ENCODE results near the gene ZFHX3.

ZFHX3 gene

DNA sequence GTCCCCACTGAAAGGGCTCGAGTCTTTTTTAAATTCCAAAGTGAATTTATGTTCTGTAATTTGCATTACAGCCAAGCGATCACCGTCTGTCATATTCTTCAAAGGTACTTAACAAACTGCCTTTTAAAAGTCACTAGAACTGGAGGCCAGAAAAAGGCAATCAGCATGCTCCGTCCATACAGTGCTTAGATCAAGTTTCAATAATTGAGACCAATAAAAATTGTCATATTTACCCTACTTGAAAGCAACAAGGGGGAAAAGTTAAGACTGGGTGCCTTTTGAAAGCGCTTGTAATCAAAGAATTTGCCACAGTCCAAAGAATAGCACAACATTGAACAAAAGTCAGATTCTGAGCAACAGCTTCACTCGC lies 9.0 kb upstream of the ZFHX3 start:
- DNase-seq (ENCODE audit: low read depth): no peak
- in situ Hi-C loops (cut with HindIII; ENCODE audit: low sequenced_read_pairs): no loop called here
- TF ChIP-seq, protein P1, sequence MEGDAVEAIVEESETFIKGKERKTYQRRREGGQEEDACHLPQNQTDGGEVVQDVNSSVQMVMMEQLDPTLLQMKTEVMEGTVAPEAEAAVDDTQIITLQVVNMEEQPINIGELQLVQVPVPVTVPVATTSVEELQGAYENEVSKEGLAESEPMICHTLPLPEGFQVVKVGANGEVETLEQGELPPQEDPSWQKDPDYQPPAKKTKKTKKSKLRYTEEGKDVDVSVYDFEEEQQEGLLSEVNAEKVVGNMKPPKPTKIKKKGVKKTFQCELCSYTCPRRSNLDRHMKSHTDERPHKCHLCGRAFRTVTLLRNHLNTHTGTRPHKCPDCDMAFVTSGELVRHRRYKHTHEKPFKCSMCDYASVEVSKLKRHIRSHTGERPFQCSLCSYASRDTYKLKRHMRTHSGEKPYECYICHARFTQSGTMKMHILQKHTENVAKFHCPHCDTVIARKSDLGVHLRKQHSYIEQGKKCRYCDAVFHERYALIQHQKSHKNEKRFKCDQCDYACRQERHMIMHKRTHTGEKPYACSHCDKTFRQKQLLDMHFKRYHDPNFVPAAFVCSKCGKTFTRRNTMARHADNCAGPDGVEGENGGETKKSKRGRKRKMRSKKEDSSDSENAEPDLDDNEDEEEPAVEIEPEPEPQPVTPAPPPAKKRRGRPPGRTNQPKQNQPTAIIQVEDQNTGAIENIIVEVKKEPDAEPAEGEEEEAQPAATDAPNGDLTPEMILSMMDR (IDR thresholded peaks at IDR 0.05; ENCODE audit: low read depth, low read length, missing control alignments): no peak
- H3K4me3 ChIP-seq (ENCODE audit: low read depth, low read length): peak overlapping the region; percentile 64

DNA sequence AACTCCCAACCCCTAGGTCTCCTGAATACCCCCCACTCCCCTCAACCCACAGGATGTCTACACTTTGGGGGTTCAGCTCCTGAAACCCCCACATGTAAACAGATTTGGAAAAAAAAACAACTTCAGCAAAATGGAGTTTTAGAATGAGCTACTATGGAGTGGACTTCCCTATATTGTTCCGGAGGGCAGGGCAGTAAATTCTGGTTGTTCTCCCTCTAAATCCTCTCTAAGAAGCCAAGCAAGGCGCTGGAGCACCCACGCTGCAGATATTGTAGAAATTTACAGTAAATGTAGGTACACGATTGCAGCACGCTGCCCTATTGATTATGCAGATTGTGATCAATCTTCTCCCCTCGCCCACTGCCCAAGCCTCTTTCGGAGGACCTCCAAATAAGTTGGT lies 8.5 kb upstream of the ZFHX3 start:
- no peak for DNase-seq (ENCODE audit: low read depth)
- TF ChIP-seq, protein P1 (IDR thresholded peaks at IDR 0.05; ENCODE audit: low read depth, low read length, missing control alignments): no peak
- in situ Hi-C loops (cut with HindIII; ENCODE audit: low sequenced_read_pairs): no loop called here
- peak overlapping the region; percentile 64 for H3K4me3 ChIP-seq (ENCODE audit: low read depth, low read length)

DNA sequence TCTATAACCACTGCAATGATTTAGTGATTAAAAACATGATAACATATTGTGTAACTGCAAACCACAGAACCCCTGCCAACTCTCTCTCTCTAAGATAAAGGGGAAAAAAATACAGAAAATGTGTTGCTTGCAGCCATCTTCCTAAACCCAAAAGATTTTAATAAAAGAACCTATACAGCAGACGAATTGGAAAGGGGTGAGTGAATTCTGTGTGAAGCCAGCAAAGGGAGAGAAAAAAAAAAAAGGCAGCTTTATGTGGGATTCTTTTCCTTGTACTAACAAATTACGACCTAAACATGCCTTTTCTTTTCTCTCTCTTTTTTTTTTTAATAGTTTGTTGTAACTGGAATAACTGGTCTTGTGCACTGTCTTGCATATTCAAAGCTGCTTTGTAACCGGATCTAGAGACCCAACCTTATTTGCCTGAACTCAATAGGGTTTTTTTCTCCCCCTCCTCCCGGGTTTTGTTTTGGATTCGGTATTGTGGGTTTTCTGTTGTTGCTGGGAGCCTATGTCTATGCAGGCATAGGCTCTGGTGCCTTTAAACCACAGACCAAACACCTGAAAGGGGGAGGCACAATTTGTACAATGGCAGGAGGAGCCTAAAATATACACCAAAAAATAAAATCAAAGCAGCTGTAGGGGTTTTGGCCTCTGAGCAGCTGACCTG lies 7.0 kb upstream of the ZFHX3 start:
- in situ Hi-C loops (cut with HindIII; ENCODE audit: low sequenced_read_pairs): no loop called here
- DNase-seq (ENCODE audit: low read depth): no peak
- TF ChIP-seq, protein P1 (IDR thresholded peaks at IDR 0.05; ENCODE audit: low read depth, low read length, missing control alignments): no peak
- no peak overlapping the region for H3K4me3 ChIP-seq (ENCODE audit: low read depth, low read length)

DNA sequence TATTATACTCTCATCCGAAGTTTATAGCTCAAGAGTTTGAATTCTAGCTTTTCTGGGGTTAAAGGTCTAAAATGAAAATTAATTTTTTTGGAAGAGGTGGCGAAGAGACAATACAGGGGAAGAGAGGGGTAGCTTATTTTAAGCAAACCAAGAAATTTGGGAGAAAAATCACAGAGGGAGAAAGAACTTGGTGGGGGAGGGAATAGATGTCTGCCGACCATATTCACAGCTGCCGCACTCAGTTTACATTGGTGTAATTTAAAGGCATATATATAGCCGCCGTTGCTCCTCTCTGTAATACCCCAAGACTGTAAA lies 6.5 kb upstream of the ZFHX3 start:
- DNase-seq (ENCODE audit: low read depth): no peak
- in situ Hi-C loops (cut with HindIII; ENCODE audit: low sequenced_read_pairs): no loop called here
- H3K4me3 ChIP-seq (ENCODE audit: low read depth, low read length): no peak overlapping the region
- TF ChIP-seq, protein P1 (IDR thresholded peaks at IDR 0.05; ENCODE audit: low read depth, low read length, missing control alignments): no peak

DNA sequence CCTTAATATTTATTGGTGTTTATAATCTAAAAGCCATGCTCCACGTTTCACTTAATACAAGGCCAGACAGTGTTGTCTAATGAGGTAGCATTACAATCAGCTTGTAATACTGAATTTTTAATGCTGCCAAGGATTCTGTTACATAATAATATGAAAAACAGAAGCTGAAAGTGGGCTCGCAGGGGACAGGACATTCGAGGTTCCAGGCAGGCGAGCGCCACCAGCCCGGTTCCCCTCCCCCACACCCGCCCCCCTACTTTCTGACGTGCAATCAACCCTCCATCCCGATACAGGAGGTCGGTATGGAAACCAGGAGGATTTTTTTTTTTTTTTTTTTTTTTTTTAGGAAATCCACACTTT lies 6.2 kb upstream of the ZFHX3 start:
- no peak overlapping the region for H3K4me3 ChIP-seq (ENCODE audit: low read depth, low read length)
- in situ Hi-C loops (cut with HindIII; ENCODE audit: low sequenced_read_pairs): no loop called here

DNA sequence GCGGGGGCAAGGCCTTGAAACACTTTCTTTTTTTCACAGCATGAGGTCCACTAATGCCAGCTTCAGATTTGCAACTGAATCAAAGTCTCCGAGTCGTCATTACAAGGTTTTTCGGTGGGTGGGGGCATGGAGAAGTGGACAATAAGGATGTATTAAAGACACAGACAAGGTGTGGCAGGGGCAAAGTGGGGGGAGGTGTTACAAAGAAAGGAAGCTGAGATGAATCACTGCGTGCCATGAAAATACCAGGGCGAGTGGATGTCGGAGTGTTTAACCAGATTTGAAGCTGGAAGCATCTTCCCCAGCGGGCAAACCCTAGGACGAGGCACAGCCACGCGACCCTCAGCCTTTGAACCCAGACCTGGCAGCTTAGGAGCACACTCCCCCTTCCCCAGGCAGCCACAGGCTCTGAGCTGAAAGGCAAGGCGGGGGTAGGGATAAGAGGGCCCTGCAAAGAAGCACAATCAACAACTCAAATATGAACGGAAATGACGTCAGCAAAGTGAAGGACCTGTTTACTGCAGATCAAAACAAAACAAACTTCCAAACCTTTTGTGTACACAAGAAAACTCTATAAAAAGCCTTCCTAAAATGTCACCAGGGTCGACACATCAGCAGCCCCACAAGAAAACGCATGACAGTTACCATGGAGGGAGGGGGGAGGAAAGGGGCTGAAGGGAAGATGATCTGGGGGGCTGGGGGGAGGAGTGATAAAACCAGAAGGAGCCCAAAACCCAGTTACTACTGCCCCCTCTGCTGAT lies 5.6 kb upstream of the ZFHX3 start:
- TF ChIP-seq, protein P1 (IDR thresholded peaks at IDR 0.05; ENCODE audit: low read depth, low read length, missing control alignments): no peak
- no peak overlapping the region for H3K4me3 ChIP-seq (ENCODE audit: low read depth, low read length)
- in situ Hi-C loops (cut with HindIII; ENCODE audit: low sequenced_read_pairs): no loop called here
- DNase-seq (ENCODE audit: low read depth): no peak

More for the DNA sequence above, 6.2 kb upstream of the ZFHX3 start:
- no peak for DNase-seq (ENCODE audit: low read depth)
- TF ChIP-seq, protein P1 (IDR thresholded peaks at IDR 0.05; ENCODE audit: low read depth, low read length, missing control alignments): no peak

Data from astrocyte of the cerebellum (primary cell).